Astrocyte (in vitro differentiated cells and primary cell): Measurements from ENCODE around the gene XBP1.

Source experiments
- CTCF ChIP-seq: IDR thresholded peaks from 2 replicates; pipeline ENCODE4 v1.5.1; 2011; ENCODE audit warnings: low read depth, mild to moderate bottlenecking, inconsistent platforms, low read length, moderate library complexity; ENCODE audit not compliant: insufficient read depth
- EZH2 ChIP-seq: IDR thresholded peaks from 2 replicates; pipeline ENCODE4 v1.6.1; 2012; ENCODE audit warnings: mild to moderate bottlenecking, low read length, inconsistent platforms; ENCODE audit not compliant: insufficient read depth

GRCh38 chr22:28819253-28820096, 19.1 kb upstream of the XBP1 start:
- TF ChIP-seq CTCF, result no peak
- no peak for TF ChIP-seq EZH2
